HG02981 (cell line): ENCODE measurements around the gene HLA-A.

Experiments used
- ATAC-seq: cut with Tn5 transposase; IDR thresholded peaks from one replicate; pipeline ENCODE4 v1.9.1; 2021; ENCODE audit warnings: mild to moderate bottlenecking, moderate library complexity; ENCODE audit not compliant: unreplicated experiment

Gene HLA-A

GRCh38 chr6:29933955-29934354 is 8.4 kb upstream of the HLA-A start:
- ATAC-seq = no peak

GRCh38 chr6:29935273-29935955 is 6.9 kb upstream of the HLA-A start:
- ATAC-seq = no peak

DNA sequence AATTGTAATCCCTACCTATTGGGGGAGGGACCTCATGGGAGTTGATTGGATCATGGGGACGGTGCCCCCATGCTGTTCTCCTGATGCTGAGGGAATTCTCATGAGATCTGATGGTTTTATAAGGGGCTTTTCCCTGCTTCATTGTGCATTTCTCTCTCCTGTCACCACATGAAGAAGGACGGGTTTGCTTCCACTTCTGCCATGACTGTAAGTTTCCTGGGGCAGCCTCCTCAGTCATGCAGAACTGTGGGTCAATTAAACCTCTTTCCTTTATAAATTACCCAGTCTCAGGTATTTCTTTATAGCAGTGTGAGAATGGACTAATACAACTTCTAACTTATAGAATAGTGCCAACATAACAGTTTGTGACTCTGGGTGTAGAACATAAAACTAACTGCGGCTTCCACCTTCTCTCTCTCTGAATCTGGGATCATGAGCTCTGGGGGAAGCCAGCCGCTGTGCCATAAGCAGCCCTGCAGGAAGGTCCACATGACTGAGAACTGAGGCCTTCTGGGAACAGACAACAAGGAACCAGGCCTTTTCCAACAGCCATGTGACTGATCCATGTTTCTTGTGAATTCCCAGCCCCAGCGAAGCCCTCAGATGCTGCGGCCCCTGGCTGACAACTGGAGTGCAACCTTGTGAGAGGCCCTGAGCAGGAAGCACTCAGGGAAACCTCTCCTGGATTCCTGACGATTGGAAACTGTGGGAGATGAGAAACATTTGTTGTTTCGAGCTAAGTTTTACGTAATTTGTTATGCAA is 3.4 kb upstream of the HLA-A start:
- no peak for ATAC-seq

- no peak for ATAC-seq
Observed at GRCh38 chr6:29941016-29941415, 1.3 kb upstream of the HLA-A start.

DNA sequence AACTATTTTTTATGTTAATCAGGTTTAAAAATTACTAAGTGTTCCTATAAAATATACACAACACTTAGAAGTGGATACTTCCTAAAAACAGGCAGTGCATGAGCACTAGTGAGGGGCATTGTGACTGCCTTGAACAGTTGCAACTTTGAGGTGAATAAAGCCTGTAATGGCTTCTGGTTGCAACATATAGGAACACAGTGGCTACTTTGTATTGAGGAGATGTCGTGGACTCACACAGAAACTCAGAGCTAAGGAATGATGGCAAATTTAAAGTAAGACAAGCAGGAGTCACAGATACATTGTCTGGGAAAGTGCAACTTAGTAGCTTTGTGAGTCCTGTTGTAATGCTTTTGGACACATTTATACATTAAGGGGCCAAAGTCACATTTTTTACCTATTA is 861 bp upstream of the HLA-A start:
- ATAC-seq = no peak

DNA sequence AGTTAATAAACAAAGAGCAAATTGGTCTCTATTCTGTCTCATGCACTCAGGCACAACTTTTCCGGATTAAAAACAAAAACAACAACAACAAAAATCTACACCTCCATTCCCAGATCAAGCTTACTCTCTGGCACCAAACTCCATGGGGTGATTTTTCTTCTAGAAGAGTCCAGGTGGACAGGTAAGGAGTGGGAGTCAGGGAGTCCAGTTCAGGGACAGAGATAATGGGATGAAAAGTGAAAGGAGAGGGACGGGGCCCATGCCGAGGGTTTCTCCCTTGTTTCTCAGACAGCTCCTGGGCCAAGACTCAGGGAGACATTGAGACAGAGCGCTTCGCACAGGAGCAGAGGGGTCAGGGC is 437 bp upstream of the HLA-A start:
- ATAC-seq = no peak

DNA sequence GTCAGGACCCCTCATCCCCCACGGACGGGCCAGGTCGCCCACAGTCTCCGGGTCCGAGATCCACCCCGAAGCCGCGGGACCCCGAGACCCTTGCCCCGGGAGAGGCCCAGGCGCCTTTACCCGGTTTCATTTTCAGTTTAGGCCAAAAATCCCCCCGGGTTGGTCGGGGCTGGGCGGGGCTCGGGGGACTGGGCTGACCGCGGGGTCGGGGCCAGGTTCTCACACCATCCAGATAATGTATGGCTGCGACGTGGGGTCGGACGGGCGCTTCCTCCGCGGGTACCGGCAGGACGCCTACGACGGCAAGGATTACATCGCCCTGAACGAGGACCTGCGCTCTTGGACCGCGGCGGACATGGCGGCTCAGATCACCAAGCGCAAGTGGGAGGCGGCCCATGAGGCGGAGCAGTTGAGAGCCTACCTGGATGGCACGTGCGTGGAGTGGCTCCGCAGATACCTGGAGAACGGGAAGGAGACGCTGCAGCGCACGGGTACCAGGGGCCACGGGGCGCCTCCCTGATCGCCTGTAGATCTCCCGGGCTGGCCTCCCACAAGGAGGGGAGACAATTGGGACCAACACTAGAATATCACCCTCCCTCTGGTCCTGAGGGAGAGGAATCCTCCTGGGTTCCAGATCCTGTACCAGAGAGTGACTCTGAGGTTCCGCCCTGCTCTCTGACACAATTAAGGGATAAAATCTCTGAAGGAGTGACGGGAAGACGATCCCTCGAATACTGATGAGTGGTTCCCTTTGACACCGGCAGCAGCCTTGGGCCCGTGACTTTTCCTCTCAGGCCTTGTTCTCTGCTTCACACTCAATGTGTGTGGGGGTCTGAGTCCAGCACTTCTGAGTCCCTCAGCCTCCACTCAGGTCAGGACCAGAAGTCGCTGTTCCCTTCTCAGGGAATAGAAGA is 978 bp downstream of the HLA-A start:
- ATAC-seq = no peak

GRCh38 chr6:29945281-29945820 is 3.0 kb downstream of the HLA-A start:
- no peak for ATAC-seq

- ATAC-seq = no peak
Observed at GRCh38 chr6:29946223-29947076, 4.1 kb downstream of the HLA-A start.

GRCh38 chr6:29947077-29947980 is 5.0 kb downstream of the HLA-A start:
- ATAC-seq = no peak

DNA sequence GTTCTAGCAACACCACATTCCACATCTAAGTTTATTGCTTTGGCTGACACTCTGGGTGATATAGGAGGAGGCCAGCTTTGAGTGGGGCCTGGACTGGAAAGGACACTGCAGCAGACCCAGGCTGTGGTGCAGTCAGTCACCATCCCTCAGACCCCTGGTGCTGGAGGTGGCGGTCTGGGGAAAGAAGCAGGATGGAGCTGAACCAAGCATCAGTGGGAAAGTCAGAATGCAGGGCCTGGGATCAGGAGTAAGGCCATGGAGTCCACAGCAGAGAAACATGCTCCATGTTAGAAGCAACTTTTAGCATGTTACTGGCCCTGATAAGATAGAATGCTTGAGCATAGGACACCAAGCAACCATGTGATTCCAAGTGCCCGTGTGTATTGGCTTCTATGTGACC is 5.9 kb downstream of the HLA-A start:
- no peak for ATAC-seq

GRCh38 chr6:29949934-29950333 is 7.6 kb downstream of the HLA-A start:
- no peak for ATAC-seq

- ATAC-seq = no peak
Observed at GRCh38 chr6:29951882-29952281, 9.6 kb downstream of the HLA-A start.

DNA sequence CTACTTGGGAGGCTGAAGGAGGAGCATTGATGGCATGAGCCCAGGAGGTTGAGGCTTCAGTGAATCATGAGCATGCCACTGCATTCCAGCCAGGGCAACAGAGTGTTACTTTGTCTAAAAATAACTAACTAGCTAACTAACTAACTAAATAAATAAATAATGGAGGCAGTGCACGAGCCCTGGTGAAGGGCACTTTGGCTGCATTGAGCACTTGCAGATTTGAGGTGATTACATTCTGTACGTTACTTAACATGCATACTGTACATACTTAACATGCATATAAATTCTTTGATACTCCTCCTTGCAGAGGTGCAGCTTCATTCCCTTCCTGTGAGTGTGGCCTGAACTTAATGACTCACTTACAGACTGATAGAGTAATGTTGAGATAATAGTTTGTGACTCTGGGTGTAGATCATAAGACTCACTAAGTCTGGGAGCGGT is 10.7 kb downstream of the HLA-A start:
- ATAC-seq = no peak

GRCh38 chr6:29953686-29954085 is 11.4 kb downstream of the HLA-A start:
- no peak for ATAC-seq

DNA sequence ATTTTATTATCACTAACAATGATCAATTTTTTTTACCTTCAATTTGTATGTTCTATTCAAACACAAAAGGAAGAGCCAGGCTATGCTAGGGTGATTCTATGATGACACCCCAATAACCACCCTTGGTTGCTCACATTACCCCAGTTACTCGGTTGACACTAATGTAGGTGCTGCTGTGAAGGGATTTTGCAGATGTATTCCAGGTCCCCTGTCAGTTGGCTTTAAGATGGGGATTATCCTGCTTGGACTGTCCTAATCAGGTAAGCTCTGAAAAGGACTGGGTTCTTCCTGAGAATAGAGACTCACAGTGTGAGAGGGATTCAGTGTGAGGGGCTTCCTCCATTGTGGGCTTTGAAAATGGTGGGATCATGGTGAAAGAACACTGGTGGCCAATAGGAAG is 11.9 kb downstream of the HLA-A start:
- ATAC-seq = no peak

- ATAC-seq = no peak
Observed at GRCh38 chr6:29955783-29956182, 13.5 kb downstream of the HLA-A start.

- ATAC-seq = no peak
Observed at GRCh38 chr6:29956518-29956917, 14.2 kb downstream of the HLA-A start.

GRCh38 chr6:29958046-29958445 is 15.7 kb downstream of the HLA-A start:
- ATAC-seq = no peak
